Transverse colon (tissue), 4 donors: ENCODE data around the gene MRGPRE. TPM values are rescaled to one million over a fixed set of nuclear protein-coding genes. Genes with fewer than 3 reads are reported as not detected.

Experiments used
- DNase-seq: peaks from one replicate; pipeline ENCODE4 v3.0.0-alpha.2; 2019
- H3K27ac ChIP-seq, 4 donors: fragments of 200-600 bp; sonication (generic); 2 replicates each; pipeline ENCODE4 v1.5.1; 2016 to 2018; ENCODE audit warnings: inconsistent platforms in 4 of 4
- H3K27me3 ChIP-seq: fragments of 200-600 bp; sonication (generic); 2 replicates; pipeline ENCODE4 v1.5.1; 2017; ENCODE audit warnings: inconsistent platforms
- H3K36me3 ChIP-seq, 4 donors: fragments of 200-600 bp; sonication (generic); 2 replicates each; pipeline ENCODE4 v1.5.1; 2017 to 2019; ENCODE audit warnings: inconsistent platforms in 4 of 4
- H3K4me1 ChIP-seq, 4 donors: fragments of 200-600 bp; sonication (generic); 2 replicates each; pipeline ENCODE4 v1.5.1; 2017 to 2020; ENCODE audit warnings: inconsistent platforms in 4 of 4
- H3K4me3 ChIP-seq, 4 donors: fragments of 200-600 bp; sonication (generic); 1 replicate in 1 of 4; 2 replicates in 3 of 4; pipeline versions ENCODE4 v1.5.1 to v1.6.1; 2017 to 2019; ENCODE audit warnings: inconsistent platforms in 4 of 4
- H3K9me3 ChIP-seq, 2 donors: fragments of 200-600 bp; sonication (generic); 2 replicates each; pipeline ENCODE4 v1.5.1; 2017 to 2019; ENCODE audit warnings: inconsistent platforms in 2 of 2
- CTCF ChIP-seq, 5 experiments: fragments of 200-600 bp in 3 of 5; fragments of 450-650 bp in 2 of 5; sonication (generic) in 3 of 5; IDR thresholded peaks; 1 replicate in 2 of 5; 2 replicates in 3 of 5; pipeline ENCODE4 v1.5.1; 2016 to 2017; ENCODE audit warnings: antibody characterized with exemption in 5 of 5, inconsistent platforms in 3 of 5, mild to moderate bottlenecking in 2 of 5, moderate library complexity in 1 of 5
- EP300 ChIP-seq: sonication (generic); formaldehyde crosslinking; IDR thresholded peaks from one replicate; pipeline ENCODE4 v1.6.1; 2017; ENCODE audit warnings: antibody characterized with exemption, low read depth
- POLR2A ChIP-seq: fragments of 450-650 bp; IDR thresholded peaks from one replicate; pipeline ENCODE4 v1.6.1; 2016; ENCODE audit warnings: antibody characterized with exemption, mild to moderate bottlenecking, moderate library complexity
- POLR2AphosphoS5 ChIP-seq, 3 donors: sonication (generic); formaldehyde crosslinking; IDR thresholded peaks; one replicate each; pipeline ENCODE4 v1.6.1; 2016; ENCODE audit warnings: antibody characterized with exemption in 3 of 3
- WGBS, 2 donors: methylation state at CpG; one replicate each; pipeline ENCODE4 v1.1.5; 2018; ENCODE audit warnings: low coverage in 1 of 2; 5-methylcytosine and 5-hydroxymethylcytosine counted together
- in situ Hi-C, 4 donors: fragments of 200-750 bp; cut with MboI; loops; one replicate each; pipeline versions ENCODE4 v1.15.0 to v1.15.1; 2017; ENCODE audit warnings: low sequenced_read_pairs in 3 of 4, low pct_ligation_motif_present in 1 of 4, low pct_unique_long_range_greater_than_20kb in 1 of 4
- intact Hi-C: fragments of 100-400 bp; cut with DNase I; formaldehyde crosslinking; loops from one replicate; pipeline ENCODE4 v1.15.1; 2023; ENCODE audit warnings: low total_unique reads
- total RNA-seq, 4 donors: library from RNA; depleted of rRNA; stranded (reverse); fragments of >200 nt; gene quantifications; one replicate each; pipeline ENCODE4 v1.1.0, GENCODE V29; 2016

MRGPRE gene
- total RNA-seq, 4 donors from 2014 or later: not detected

- Histone ChIP-seq H3K4me1 (peaks cover 0 to 7% (median 0%) of the 10 kb centered on the region in 4 donors), H3K9me3 (no peaks in the 10 kb centered on the region), H3K27me3 (peaks cover 74% of the 10 kb centered on the region), H3K36me3 (no peaks in the 10 kb centered on the region), H3K4me3 (no peak overlapping the region), H3K27ac (no peak overlapping the region)
- in situ Hi-C loops: loop anchor here (10.0 to 25.0 kb wide), 4 partner anchors 106 to 183 kb away; no protein-coding TSS in a partner anchor
- peak; percentile 6 for DNase-seq
- intact Hi-C loops: loop anchor here (10.0 kb wide), 1 partner anchor 183 kb away; no protein-coding TSS in a partner anchor
- no peak for TF ChIP-seq CTCF (IDR thresholded peaks at IDR 0.05)
- no peak for TF ChIP-seq POLR2A
- no peak for TF ChIP-seq EP300
- TF ChIP-seq POLR2AphosphoS5 (IDR thresholded peaks at IDR 0.05): no peak
- WGBS, 2 donors: 88 to 93% methylated on average over 10 to 43 of the region's 49 CpGs
These were observed 14.3 kb downstream of the MRGPRE start for GRCh38 chr11:3217818-3218482.

- in situ Hi-C loops: loop anchor here (10.0 to 25.0 kb wide), 4 partner anchors 104 to 181 kb away; no protein-coding TSS in a partner anchor
- no peak for TF ChIP-seq CTCF (IDR thresholded peaks at IDR 0.05)
- no peak for TF ChIP-seq EP300
- TF ChIP-seq POLR2A: no peak
- H3K4me1 ChIP-seq: peaks cover 0 to 7% (median 0%) of the 10 kb centered on the region in 4 donors
- H3K27me3 ChIP-seq: peaks cover 55% of the 10 kb centered on the region
- H3K36me3 ChIP-seq: no peaks in the 10 kb centered on the region
- no peak overlapping the region for H3K27ac ChIP-seq
- H3K4me3 ChIP-seq: no peak overlapping the region
- DNase-seq: peak; percentile 1
- H3K9me3 ChIP-seq: no peaks in the 10 kb centered on the region
- 64 to 78% methylated on average over 8 to 11 of the region's 11 CpGs for WGBS, 2 donors
- intact Hi-C loops: loop anchor here (10.0 kb wide), 1 partner anchor 181 kb away; no protein-coding TSS in a partner anchor
These were observed 16.1 kb downstream of the MRGPRE start for GRCh38 chr11:3216027-3216525.

- Histone ChIP-seq H3K27me3 (peaks cover 52% of the 10 kb centered on the region), H3K4me1 (peaks cover 0 to 7% (median 0%) of the 10 kb centered on the region in 4 donors), H3K27ac (no peak overlapping the region), H3K9me3 (no peaks in the 10 kb centered on the region), H3K36me3 (no peaks in the 10 kb centered on the region), H3K4me3 (no peak overlapping the region)
- WGBS, 2 donors: 51% methylated on average over 17 of the region's 17 CpGs; no CpG with 5 or more reads in 1 of the 2 donors
- peak; percentile 8 for DNase-seq
- TF ChIP-seq CTCF (IDR thresholded peaks at IDR 0.05) (no peak), POLR2AphosphoS5 (IDR thresholded peaks at IDR 0.05) (no peak), POLR2A (no peak), EP300 (no peak)
- in situ Hi-C loops: loop anchor here (10.0 to 25.0 kb wide), 4 partner anchors 103 to 181 kb away; no protein-coding TSS in a partner anchor
- intact Hi-C loops: loop anchor here (10.0 kb wide), 1 partner anchor 181 kb away; no protein-coding TSS in a partner anchor
These were observed 16.7 kb downstream of the MRGPRE start for GRCh38 chr11:3215346-3216026.

GRCh38 chr11:3214420-3214699, 17.9 kb downstream of the MRGPRE start:
- 72% methylated on average over 4 of the region's 4 CpGs; no CpG with 5 or more reads in 1 of the 2 donors for WGBS, 2 donors
- Histone ChIP-seq H3K4me1 (peaks cover 0 to 7% (median 0%) of the 10 kb centered on the region in 4 donors), H3K9me3 (no peaks in the 10 kb centered on the region), H3K4me3 (no peak overlapping the region), H3K27me3 (peaks cover 47% of the 10 kb centered on the region), H3K36me3 (no peaks in the 10 kb centered on the region), H3K27ac (no peak overlapping the region)
- intact Hi-C loops (loop anchor here (10.0 kb wide), 1 partner anchor 180 kb away; no protein-coding TSS in a partner anchor), in situ Hi-C loops (loop anchor here (10.0 to 25.0 kb wide), 4 partner anchors 102 to 180 kb away; no protein-coding TSS in a partner anchor)
- DNase-seq: no peak
- TF ChIP-seq POLR2A (no peak), EP300 (no peak), CTCF (IDR thresholded peaks at IDR 0.05) (no peak), POLR2AphosphoS5 (IDR thresholded peaks at IDR 0.05) (no peak)
